ENCODE data around the gene RNF135.
"Not testable (repeated sequence)": the region's sequence is repeated elsewhere in the genome, so short reads cannot be mapped to it uniquely, and the experiment has no call there.

RNF135 gene

DNA sequence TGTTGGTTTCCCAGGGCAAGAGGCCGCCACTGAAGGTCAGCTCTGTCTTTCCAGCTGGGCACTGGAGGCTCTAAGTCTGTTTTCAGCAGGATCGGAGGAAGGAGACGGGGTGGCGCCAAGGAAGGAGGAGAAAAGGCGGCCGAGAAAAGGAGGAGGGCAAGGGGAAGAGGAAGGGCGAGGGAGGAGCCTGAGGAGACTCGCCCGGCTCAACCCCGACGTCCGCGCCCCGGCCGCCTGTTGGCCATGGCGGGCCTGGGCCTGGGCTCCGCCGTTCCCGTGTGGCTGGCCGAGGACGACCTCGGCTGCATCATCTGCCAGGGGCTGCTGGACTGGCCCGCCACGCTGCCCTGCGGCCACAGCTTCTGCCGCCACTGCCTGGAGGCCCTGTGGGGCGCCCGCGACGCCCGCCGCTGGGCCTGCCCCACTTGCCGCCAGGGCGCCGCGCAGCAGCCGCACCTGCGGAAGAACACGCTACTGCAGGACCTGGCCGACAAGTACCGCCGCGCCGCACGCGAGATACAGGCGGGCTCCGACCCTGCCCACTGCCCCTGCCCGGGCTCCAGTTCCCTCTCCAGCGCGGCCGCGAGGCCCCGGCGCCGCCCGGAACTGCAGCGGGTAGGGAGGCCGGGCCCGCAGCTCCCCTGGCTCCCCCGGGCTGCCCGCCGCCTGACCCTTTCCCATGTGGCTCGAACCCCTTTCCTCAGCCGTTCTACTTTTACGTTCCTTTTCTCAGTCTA is at the start of gene RNF135:
Gene RNF135, plus strand, starts transcription at position 209 of the 737 bp plus-strand sequence. Its CDS starts 35 bp downstream, at position 244.
- DNase-seq (ENCODE audit: low spot score) = peak; percentile 97

- peak; percentile 45 for DNase-seq (ENCODE audit: low spot score)
Measured at GRCh38 chr17:30921544-30922196, 49.2 kb upstream of the RNF135 start, which contains the start of gene ADAP2. ADAP2 (plus strand) TSS chr17:30921945; CDS start chr17:30922015, 70 bp downstream.

- peak; percentile 53 for DNase-seq (ENCODE audit: low spot score)
Measured at GRCh38 chr17:30922235-30923030, 48.4 kb upstream of the RNF135 start.

GRCh38 chr17:30924341-30924740 is 46.5 kb upstream of the RNF135 start:
- DNase-seq (ENCODE audit: low spot score) = no peak

- no peak for DNase-seq (ENCODE audit: low spot score)
Measured at GRCh38 chr17:30926516-30926915, 44.3 kb upstream of the RNF135 start.

GRCh38 chr17:30927756-30928155 is 43.1 kb upstream of the RNF135 start:
- DNase-seq (ENCODE audit: low spot score) = no peak

- DNase-seq (ENCODE audit: low spot score) = no peak
Measured at GRCh38 chr17:30928584-30928983, 42.3 kb upstream of the RNF135 start.

DNA sequence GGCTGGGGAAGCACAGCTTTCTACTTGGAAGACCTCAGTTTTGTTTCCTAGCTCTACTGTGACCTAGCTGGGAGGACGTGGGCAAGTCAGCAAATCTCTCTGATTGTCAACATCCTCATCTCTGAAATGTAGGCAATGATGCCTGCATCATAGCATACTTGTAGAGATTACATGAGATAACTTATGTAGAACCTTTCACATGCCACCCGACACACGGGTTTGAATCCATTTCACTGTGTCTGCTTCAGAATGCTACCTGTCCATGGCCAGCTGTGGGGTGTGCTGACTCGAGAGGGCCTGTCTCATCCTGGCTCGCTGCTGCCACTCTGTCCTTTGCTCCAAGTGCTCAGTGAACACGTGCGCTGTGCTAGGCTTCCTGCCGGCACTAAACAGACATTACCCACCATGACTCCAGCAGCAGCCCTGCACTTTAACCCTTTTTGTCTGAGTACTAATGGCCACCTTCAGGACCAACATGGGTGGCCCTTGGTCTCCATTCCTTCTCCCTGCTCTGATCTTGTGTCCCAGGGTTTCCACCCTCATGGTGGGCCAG is 41.7 kb upstream of the RNF135 start:
- DNase-seq (ENCODE audit: low spot score) = no peak

DNA sequence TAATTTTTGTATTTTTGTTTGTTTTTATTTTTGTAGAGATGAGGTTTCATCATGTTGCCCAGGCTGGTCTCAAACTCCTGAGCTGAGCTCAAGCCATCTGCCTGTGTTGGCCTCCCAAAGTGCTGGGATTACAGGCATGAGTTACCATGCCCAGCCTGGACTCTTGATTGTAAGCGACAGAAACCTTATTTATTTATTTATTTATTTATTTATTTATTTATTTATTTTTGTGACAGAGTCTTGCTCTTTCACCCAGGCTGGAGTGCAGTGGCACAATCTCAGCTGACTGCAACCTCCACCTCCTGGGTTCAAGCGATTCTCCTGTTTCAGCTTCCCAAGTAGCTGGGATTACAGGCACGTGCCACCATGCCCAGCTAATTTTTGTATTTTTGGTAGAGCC is 41.0 kb upstream of the RNF135 start:
- DNase-seq (ENCODE audit: low spot score) = not testable (repeated sequence)

GRCh38 chr17:30930495-30930894 is 40.3 kb upstream of the RNF135 start:
- DNase-seq (ENCODE audit: low spot score) = no peak

DNA sequence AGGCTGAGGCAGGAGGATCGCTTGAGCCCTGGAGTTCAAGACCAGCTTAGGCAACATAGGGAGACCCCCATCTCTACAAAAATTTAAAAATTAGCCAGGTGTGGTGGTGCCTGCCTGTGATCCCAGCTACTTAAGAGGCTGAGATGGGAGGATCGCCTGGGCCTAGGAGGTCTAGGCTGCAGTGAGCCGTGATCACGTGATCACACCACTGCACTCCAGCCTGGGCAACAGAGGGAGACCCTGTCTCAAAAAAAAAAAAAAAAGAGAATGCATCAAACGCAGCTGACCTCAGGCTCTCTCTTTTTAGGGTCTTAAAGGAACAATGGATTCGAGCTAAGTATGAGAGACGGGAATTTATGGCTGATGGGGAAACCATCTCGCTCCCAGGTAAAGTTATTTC is 39.3 kb upstream of the RNF135 start:
- not testable (repeated sequence) for DNase-seq (ENCODE audit: low spot score)

DNA sequence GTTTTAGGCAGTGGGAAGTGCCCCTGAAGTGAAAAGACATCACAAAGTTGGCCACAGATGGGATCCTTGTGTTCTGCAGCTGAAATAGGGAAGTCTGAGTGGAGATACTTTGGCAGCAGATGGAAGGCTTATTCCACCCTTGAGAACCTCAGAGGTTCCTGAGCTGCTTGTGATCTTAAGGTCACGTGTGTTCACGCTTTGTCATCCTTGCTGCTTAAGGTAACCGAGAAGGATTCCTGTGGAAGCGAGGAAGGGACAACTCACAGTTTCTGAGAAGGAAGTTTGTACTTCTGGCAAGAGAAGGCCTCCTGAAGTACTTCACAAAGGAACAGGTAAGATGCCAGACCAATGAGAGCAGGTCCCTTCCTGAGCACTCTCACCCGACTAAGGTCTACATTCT is 36.9 kb upstream of the RNF135 start:
- DNase-seq (ENCODE audit: low spot score) = no peak

GRCh38 chr17:30939051-30939689 is 31.7 kb upstream of the RNF135 start:
- no peak for DNase-seq (ENCODE audit: low spot score)

DNA sequence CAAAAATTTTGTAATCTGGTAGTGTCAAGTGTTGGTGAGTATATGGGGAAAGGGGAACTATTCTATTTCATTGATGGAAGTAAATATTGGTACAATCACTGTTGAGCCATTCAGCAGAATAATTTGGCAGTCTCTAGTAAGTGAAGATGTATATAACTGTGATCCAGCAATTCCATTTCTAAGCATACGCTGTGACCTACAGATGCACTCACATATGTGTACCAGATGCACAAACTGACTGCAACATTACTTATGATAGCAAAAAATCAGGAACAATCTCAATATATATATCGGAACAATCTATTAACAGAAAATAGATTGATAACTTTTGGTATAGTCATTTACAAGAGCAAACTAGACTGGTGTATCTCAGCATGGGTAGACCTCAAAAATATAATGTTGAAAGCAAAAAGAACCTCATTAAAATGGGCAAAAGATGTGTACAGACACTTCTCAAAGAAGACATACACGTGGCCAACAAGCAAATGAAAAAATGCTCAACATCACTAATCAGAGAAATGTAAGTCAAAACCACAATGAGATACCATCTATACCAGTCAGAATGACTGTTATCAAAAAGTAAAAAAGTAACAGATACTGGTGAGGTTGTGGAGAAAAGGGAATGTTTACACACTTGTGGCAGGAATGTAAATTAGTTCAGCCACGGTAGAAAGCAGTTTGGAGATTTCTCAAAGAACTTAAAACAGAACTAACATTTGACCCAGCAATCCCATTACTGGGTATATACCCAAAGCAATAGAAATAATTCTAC is 28.3 kb upstream of the RNF135 start:
- no peak for DNase-seq (ENCODE audit: low spot score)

GRCh38 chr17:30947796-30948195 is 23.0 kb upstream of the RNF135 start:
- DNase-seq (ENCODE audit: low spot score) = no peak

GRCh38 chr17:30950189-30950588 is 20.6 kb upstream of the RNF135 start:
- DNase-seq (ENCODE audit: low spot score) = no peak

- peak; percentile 76 for DNase-seq (ENCODE audit: low spot score)
Measured at GRCh38 chr17:30950669-30951399, 20.0 kb upstream of the RNF135 start.

GRCh38 chr17:30952638-30953393 is 18.0 kb upstream of the RNF135 start:
- DNase-seq (ENCODE audit: low spot score) = no peak

DNA sequence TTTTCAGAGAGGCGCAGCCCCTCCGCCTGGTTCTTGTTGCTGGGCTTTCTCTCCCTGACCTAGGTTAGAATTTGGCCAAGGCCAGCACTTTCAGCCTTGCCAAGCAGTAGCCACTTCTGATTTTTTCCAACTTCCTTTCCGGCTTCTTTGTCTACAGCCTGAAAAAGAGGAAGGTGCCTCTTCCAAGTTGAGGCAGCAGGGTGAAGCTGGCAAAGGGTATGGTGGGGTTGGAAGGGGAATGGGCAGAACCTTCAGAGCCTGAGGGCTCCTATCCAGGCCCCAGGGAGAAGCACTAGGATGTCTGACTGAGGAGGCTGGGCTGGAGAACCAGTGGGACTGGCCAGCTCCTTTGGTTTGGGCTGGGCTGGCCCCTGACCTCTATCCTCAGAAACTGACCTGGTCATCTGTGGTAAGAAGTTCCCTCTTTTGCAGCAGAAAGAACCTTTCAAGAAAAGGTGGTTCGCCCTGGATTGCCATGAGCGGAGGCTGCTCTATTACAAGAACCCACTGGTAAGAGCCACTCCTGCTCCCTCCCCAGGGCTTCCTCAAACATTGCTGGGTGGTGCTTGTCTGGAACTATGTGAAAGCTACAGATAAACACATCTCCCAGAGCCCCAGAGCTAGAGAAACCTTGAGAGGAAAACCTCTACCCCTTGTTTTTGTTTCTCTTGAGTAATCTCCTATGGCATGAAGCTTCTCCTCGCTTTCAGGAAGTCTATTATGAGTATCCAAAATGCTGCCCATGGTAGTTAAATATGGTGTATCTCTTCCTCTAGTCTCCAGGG is 16.6 kb upstream of the RNF135 start:
- DNase-seq (ENCODE audit: low spot score) = no peak
